ENCODE measurements around the gene ASF1B. TPM values are rescaled to one million over a fixed set of nuclear protein-coding genes. Genes with fewer than 3 reads are reported as not detected.

ASF1B gene
- total and polyA plus RNA-seq, 4 donors: 2.4 to 5.9 (median 3.8) TPM

GRCh38 chr19:14159059-14159458 is 22.7 kb upstream of the ASF1B start:
- 74 to 77% methylated on average over 12 of the region's 12 CpGs for WGBS, 2 donors
- H3K4me1 ChIP-seq (ENCODE audit: control insufficient read depth in 5 of 5, insufficient read depth in 5 of 5, low read length in 5 of 5): peaks cover 0 to 5% (median 0%) of the 10 kb centered on the region in 5 donors
- TF ChIP-seq, protein P1, sequence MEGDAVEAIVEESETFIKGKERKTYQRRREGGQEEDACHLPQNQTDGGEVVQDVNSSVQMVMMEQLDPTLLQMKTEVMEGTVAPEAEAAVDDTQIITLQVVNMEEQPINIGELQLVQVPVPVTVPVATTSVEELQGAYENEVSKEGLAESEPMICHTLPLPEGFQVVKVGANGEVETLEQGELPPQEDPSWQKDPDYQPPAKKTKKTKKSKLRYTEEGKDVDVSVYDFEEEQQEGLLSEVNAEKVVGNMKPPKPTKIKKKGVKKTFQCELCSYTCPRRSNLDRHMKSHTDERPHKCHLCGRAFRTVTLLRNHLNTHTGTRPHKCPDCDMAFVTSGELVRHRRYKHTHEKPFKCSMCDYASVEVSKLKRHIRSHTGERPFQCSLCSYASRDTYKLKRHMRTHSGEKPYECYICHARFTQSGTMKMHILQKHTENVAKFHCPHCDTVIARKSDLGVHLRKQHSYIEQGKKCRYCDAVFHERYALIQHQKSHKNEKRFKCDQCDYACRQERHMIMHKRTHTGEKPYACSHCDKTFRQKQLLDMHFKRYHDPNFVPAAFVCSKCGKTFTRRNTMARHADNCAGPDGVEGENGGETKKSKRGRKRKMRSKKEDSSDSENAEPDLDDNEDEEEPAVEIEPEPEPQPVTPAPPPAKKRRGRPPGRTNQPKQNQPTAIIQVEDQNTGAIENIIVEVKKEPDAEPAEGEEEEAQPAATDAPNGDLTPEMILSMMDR (IDR thresholded peaks at IDR 0.05; ENCODE audit: control extremely low read depth, extremely low read depth): no peak
- DNase-seq (no peak), ATAC-seq (ENCODE audit: insufficient read depth, low FRiP score) (no peak)
- H3K9me3 ChIP-seq (ENCODE audit: control insufficient read depth in 4 of 4, insufficient read depth in 3 of 4, low read length in 3 of 4): peaks cover 0 to 3% (median 0%) of the 10 kb centered on the region in 4 donors
- H3K27ac ChIP-seq (ENCODE audit: low read depth in 1 of 2, low read length in 1 of 2): no peak overlapping the region
- no peak overlapping the region for H3K9ac ChIP-seq (ENCODE audit: insufficient read depth in 1 of 2, low read length in 2 of 2)
- H3K4me3 ChIP-seq: no peak overlapping the region
- H3K27me3 ChIP-seq (ENCODE audit: control insufficient read depth in 3 of 3, insufficient read depth in 3 of 3, low read length in 2 of 3): no peaks in the 10 kb centered on the region
- H3K36me3 ChIP-seq (ENCODE audit: control insufficient read depth in 4 of 4, insufficient read depth in 4 of 4, low read length in 4 of 4): peaks cover 0 to 47% (median 30%) of the 10 kb centered on the region in 4 donors

DNA sequence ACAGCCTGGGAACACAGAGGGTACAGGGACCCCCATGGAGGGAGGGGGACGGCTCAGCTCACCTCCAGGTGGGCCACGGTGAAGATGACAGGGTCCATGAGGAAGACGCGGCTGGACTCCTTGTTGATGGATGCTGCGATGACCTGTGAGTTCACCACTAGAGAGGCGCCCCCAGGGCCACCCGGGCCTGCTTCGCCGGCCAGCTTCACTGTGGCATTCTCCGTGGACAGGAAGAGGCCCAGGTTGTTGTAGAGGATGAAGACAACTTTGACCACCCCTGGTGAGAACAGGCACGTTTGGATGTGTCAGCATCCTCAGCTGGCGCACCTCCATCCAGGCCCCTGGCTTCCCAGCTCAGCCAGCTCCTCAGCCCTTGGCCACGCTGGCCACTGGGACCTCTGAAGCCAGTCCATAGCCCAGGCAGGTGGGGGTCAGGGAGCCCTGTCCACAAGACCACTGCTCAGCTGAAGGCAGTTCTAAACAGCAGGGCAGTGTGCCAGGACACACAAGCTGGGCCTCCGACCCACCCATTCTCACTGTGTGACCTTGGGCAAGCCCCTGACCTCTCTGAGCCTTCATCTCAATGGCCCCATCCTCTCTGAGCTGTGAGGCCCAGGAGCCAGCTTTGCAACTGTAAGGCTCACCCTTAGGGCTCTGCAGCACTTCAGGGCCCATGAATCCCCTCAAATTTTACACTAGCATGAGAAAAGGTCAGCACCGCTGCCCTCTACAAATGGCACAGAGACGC is 22.1 kb upstream of the ASF1B start:
- TF ChIP-seq, protein P1 (IDR thresholded peaks at IDR 0.05; ENCODE audit: control extremely low read depth, extremely low read depth): no peak
- no peaks in the 10 kb centered on the region for H3K4me1 ChIP-seq (ENCODE audit: control insufficient read depth in 5 of 5, insufficient read depth in 5 of 5, low read length in 5 of 5)
- ATAC-seq (ENCODE audit: insufficient read depth, low FRiP score) (no peak), DNase-seq (no peak)
- peaks cover 0 to 3% (median 0%) of the 10 kb centered on the region in 4 donors for H3K9me3 ChIP-seq (ENCODE audit: control insufficient read depth in 4 of 4, insufficient read depth in 3 of 4, low read length in 3 of 4)
- WGBS, 2 donors: 90 to 94% methylated on average over 16 of the region's 16 CpGs
- peaks cover 0 to 49% (median 32%) of the 10 kb centered on the region in 4 donors for H3K36me3 ChIP-seq (ENCODE audit: control insufficient read depth in 4 of 4, insufficient read depth in 4 of 4, low read length in 4 of 4)
- no peak overlapping the region for H3K9ac ChIP-seq (ENCODE audit: insufficient read depth in 1 of 2, low read length in 2 of 2)
- no peaks in the 10 kb centered on the region for H3K27me3 ChIP-seq (ENCODE audit: control insufficient read depth in 3 of 3, insufficient read depth in 3 of 3, low read length in 2 of 3)
- H3K27ac ChIP-seq (ENCODE audit: low read depth in 1 of 2, low read length in 1 of 2): no peak overlapping the region
- no peak overlapping the region for H3K4me3 ChIP-seq

DNA sequence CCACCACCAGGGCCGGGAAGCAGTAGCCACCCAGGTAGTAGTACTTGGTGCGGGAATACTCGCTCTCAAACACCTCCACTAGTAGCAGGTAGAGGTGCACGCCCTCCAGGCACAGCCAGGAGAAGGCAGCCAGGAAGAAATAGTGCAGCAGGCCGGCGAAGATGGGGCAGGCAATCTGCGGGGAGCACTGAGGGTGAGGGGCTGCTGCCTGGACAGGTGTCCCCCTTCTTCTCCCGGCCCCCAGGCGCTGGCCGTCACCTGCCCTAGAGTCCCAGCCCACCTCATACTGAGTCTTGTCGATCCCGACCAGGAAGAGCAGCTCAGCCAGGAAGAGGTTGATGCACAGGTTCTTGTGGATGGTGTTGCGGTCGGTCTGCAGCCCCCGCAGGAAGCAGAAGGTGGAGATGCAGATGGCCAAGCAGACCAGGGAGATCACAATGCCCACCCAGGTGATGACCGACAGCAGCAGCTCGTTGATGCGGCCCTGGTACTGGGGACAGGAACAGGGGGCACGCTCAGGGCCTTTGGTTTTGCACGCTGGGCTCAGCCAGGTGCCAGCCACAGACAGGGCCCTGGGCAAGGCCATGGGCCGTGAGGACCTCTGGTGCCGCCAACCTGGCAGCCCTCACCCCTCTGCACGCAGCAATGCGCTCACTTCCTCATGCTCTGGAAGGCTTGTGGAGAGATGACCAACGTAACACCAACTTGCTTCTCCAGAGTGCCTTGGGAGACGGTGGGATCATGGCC is 20.8 kb upstream of the ASF1B start:
- 93 to 94% methylated on average over 26 of the region's 26 CpGs for WGBS, 2 donors
- peaks cover 0 to 45% (median 32%) of the 10 kb centered on the region in 4 donors for H3K36me3 ChIP-seq (ENCODE audit: control insufficient read depth in 4 of 4, insufficient read depth in 4 of 4, low read length in 4 of 4)
- no peaks in the 10 kb centered on the region for H3K4me1 ChIP-seq (ENCODE audit: control insufficient read depth in 5 of 5, insufficient read depth in 5 of 5, low read length in 5 of 5)
- H3K9me3 ChIP-seq (ENCODE audit: control insufficient read depth in 4 of 4, insufficient read depth in 3 of 4, low read length in 3 of 4): no peaks in the 10 kb centered on the region
- H3K9ac ChIP-seq (ENCODE audit: insufficient read depth in 1 of 2, low read length in 2 of 2): no peak overlapping the region
- no peak for DNase-seq
- TF ChIP-seq, protein P1 (IDR thresholded peaks at IDR 0.05; ENCODE audit: control extremely low read depth, extremely low read depth): no peak
- H3K4me3 ChIP-seq: no peak overlapping the region
- H3K27ac ChIP-seq (ENCODE audit: low read depth in 1 of 2, low read length in 1 of 2): no peak overlapping the region
- H3K27me3 ChIP-seq (ENCODE audit: control insufficient read depth in 3 of 3, insufficient read depth in 3 of 3, low read length in 2 of 3): no peaks in the 10 kb centered on the region
- ATAC-seq (ENCODE audit: insufficient read depth, low FRiP score): no peak

Measured in lung (tissue), 12 donors.